Right lobe of liver (tissue), 4 donors: ENCODE measurements around the gene MRPS7.

Experiments used
- CTCF ChIP-seq, 4 donors: fragments of 200-600 bp in 3 of 4; fragments of 450-650 bp in 1 of 4; IDR thresholded peaks; one replicate each; pipeline versions ENCODE4 v1.5.1 to v1.8.0; 2016 to 2022; ENCODE audit warnings: antibody characterized with exemption in 4 of 4, mild to moderate bottlenecking in 2 of 4
- POLR2A ChIP-seq: fragments of 450-650 bp; IDR thresholded peaks from one replicate; pipeline ENCODE4 v1.6.1; 2017; ENCODE audit warnings: antibody characterized with exemption, mild to moderate bottlenecking
- donor health status: DM: no; HTN: no; CAD: no.
- donor health status: DM: no; HTN: no; CAD: no.
- donor health status: DM: no; HTN: yes; CAD: no.

DNA sequence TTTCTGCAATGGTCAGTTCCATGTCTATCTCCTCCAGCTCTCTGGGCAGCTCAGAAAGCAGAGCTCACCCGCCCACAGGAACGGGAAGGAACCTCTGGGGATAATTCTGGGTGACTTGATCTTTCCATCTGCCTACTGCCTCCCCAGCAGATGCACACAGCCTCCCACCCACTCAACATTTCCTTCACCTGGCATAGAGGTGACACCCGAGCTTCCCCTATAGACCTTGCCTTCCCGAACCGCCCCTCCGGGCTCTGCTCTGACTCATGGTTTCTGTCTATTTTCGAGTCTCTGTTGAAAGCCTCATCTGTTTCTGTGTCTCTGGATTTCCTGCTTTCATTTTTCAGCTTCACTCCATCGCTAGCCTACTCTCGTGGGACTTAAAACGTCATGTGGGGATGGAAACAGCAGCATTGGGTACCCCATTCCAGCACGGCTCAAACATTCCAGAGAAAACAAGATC lies 11.6 kb upstream of the MRPS7 start:
- TF ChIP-seq CTCF (IDR thresholded peaks at IDR 0.05) (no peak), POLR2A (no peak)
